ENCODE data around the gene SPR.

Gene SPR

DNA sequence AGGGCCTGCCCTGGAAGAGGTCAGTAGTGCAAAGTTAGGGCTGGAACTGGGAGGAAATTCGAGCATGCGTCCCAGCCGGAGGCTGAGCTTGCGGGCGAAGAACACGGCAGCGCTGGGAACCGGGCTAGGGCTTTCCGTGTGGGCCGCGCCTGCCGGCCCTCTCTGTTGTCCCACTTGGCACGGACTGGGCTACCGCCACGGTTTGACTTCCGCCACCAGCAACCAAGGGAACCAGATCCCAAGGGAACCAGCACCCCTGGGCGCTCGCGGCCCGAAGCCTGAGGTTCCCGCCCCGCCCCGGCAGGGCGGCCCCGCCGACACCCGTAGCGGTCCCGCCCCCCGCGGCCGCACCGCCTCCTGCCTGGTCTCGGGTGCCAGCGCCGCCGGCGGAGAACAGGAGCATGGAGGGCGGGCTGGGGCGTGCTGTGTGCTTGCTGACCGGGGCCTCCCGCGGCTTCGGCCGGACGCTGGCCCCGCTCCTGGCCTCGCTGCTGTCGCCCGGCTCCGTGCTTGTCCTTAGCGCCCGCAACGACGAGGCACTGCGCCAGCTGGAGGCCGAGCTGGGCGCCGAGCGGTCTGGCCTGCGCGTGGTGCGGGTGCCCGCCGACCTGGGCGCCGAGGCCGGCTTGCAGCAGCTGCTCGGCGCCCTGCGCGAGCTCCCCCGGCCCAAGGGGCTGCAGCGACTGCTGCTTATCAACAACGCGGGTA is at the start of gene SPR:
Gene SPR (plus strand): TSS at position 377 of the 708 bp plus-strand sequence. CDS start 25 bp downstream, at position 402.
- Histone ChIP-seq H3K4me1 (ENCODE audit: control insufficient read depth, insufficient read depth, low read length) (peaks cover 6% of the 10 kb centered on the region), H3K9me3 (ENCODE audit: control insufficient read depth, insufficient read depth, low read depth, low read length) (no peaks in the 10 kb centered on the region), H3K27ac (ENCODE audit: low read depth, low read length) (no peak within 1 kb of the TSS), H3K27me3 (ENCODE audit: control insufficient read depth, insufficient read depth, low read length) (peaks cover 83% of the 10 kb centered on the region), H3K36me3 (ENCODE audit: control insufficient read depth, insufficient read depth, low read length) (no peaks in the 10 kb centered on the region), H3K9ac (ENCODE audit: low read length) (peak within 1 kb of the TSS; percentile 18), H3K4me3 (ENCODE audit: low read depth, low read length) (peak within 1 kb of the TSS; percentile 67)

DNA sequence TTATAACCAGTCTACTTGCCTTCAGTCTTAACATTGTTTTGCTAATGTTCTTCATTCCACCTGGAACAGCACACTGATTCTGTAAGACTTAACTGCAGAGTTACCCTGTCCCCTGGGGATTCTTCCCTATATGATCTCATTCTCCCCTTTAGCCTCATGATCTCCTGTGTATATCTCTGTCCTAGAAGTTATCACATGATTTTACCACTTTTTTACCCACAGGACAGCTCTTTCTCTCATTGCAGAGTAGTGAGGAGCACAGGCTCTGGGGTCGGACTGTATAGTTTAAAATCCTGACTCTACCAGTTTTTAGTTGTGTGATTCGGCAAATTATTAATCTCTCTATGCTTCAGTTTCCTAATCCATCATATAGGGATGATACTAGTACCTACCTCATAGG is 47.1 kb upstream of the SPR start:
- no peaks in the 10 kb centered on the region for H3K4me1 ChIP-seq (ENCODE audit: control insufficient read depth, insufficient read depth, low read length)
- no peak overlapping the region for H3K9ac ChIP-seq (ENCODE audit: low read length)
- no peak overlapping the region for H3K4me3 ChIP-seq (ENCODE audit: low read depth, low read length)
- H3K36me3 ChIP-seq (ENCODE audit: control insufficient read depth, insufficient read depth, low read length): no peaks in the 10 kb centered on the region
- no peak overlapping the region for H3K27ac ChIP-seq (ENCODE audit: low read depth, low read length)
- no peaks in the 10 kb centered on the region for H3K9me3 ChIP-seq (ENCODE audit: control insufficient read depth, insufficient read depth, low read depth, low read length)
- H3K27me3 ChIP-seq (ENCODE audit: control insufficient read depth, insufficient read depth, low read length): no peaks in the 10 kb centered on the region

DNA sequence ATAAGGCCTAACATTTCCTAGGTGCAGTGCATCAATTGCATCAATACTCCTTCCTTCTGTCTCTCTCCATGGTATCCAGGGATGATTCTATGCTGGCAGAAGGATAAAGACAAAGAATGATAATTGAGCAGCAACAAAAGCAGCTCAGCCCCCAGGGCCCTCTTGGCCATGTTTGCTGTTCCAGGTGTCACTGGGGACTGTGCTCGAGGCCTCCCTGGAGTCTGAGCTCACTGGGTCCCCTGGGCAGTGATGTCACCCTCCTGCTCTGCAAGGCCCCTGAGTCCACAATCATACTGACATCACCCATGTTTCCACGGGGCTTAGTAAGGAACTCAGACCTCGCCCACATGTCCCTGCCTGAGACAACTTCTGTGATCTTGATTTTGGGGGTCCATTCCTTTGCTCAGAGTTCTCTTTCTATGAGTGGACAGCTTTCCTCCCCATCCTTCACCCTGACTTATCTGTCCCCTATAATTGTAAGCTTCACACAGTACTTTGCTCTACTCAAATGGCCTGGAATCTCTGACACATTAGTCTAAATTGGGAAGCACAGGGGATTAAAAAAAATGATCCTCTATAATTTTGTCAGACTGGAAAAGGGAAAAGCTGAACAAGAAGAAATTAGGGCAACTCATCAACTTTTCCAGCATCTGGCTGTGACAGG is 45.6 kb upstream of the SPR start:
- no peaks in the 10 kb centered on the region for H3K27me3 ChIP-seq (ENCODE audit: control insufficient read depth, insufficient read depth, low read length)
- no peak overlapping the region for H3K4me3 ChIP-seq (ENCODE audit: low read depth, low read length)

DNA sequence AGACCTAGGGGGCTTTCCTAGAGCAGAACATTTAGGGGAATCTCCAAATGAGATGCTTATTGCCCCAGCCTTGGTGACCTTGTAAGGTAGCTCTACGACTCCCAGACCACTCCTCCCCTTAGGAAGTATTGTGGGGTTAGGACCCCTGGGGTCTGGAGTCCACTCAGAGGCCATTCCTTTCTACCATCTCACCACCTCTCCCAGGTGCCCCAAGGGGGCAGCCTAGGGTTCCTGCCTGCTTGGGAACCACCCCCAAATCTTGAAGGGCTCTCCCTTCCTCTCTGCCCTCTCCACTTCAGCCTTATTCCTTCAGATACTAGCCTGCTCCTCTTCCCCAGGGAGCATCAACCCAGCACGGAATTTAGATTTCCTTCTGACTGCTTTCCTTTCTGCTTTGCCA is 43.9 kb upstream of the SPR start:
- H3K27me3 ChIP-seq (ENCODE audit: control insufficient read depth, insufficient read depth, low read length): no peaks in the 10 kb centered on the region; the same call in 1 of the 2 replicates
- no peaks in the 10 kb centered on the region for H3K36me3 ChIP-seq (ENCODE audit: control insufficient read depth, insufficient read depth, low read length)
- H3K27ac ChIP-seq (ENCODE audit: low read depth, low read length): no peak overlapping the region
- no peak overlapping the region for H3K9ac ChIP-seq (ENCODE audit: low read length)
- H3K9me3 ChIP-seq (ENCODE audit: control insufficient read depth, insufficient read depth, low read depth, low read length): no peaks in the 10 kb centered on the region
- H3K4me3 ChIP-seq (ENCODE audit: low read depth, low read length): no peak overlapping the region
- no peaks in the 10 kb centered on the region for H3K4me1 ChIP-seq (ENCODE audit: control insufficient read depth, insufficient read depth, low read length)

More for the DNA sequence above, 45.6 kb upstream of the SPR start:
- Histone ChIP-seq H3K36me3 (ENCODE audit: control insufficient read depth, insufficient read depth, low read length) (no peaks in the 10 kb centered on the region), H3K27ac (ENCODE audit: low read depth, low read length) (no peak overlapping the region), H3K4me1 (ENCODE audit: control insufficient read depth, insufficient read depth, low read length) (no peaks in the 10 kb centered on the region), H3K9ac (ENCODE audit: low read length) (no peak overlapping the region), H3K9me3 (ENCODE audit: control insufficient read depth, insufficient read depth, low read depth, low read length) (no peaks in the 10 kb centered on the region)

DNA sequence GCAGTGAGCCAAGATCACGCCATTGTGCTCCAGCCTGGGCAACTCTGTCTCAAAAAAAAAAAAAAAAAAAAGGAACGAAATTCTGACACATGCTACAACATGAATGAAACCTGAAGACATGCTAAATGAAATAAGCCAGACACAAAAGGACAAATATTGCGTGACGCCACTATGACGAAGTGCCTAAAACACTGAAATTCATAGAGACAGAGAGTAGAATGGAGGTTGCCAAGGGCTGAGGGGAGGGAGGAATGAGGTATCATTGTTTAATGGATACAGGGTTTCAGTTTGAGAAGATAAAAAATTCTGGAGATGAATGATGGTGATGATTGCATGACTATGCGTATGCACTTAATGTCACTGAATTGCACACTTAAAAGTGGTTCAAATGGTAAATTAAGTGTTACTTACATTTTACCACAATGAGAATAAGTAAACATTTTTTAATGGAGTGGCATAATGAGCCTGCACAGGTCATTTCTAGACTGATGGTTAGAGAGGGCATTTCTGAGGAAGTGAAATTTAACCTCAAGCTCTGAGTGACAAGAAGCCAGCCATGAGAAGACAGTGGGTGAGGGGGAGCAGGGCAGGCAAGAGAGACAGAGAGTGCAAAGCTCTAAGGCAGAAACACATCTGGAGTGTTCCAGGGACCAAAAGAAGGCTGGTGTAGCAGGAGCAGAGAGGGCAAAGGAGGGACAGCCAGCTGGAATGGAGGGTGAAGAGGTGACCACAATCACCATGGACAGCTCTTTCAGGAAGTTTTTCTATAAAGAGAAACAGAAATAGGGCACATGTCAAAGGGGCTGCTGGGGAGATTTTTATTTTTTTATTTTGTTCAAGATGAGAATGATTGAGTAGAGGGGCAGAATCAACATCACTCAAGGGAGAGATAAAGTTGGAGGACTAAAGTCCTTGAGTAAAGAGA is 40.8 kb upstream of the SPR start:
- Histone ChIP-seq H3K27me3 (ENCODE audit: control insufficient read depth, insufficient read depth, low read length) (no peaks in the 10 kb centered on the region; the same call in 1 of the 2 replicates), H3K27ac (ENCODE audit: low read depth, low read length) (no peak overlapping the region)

DNA sequence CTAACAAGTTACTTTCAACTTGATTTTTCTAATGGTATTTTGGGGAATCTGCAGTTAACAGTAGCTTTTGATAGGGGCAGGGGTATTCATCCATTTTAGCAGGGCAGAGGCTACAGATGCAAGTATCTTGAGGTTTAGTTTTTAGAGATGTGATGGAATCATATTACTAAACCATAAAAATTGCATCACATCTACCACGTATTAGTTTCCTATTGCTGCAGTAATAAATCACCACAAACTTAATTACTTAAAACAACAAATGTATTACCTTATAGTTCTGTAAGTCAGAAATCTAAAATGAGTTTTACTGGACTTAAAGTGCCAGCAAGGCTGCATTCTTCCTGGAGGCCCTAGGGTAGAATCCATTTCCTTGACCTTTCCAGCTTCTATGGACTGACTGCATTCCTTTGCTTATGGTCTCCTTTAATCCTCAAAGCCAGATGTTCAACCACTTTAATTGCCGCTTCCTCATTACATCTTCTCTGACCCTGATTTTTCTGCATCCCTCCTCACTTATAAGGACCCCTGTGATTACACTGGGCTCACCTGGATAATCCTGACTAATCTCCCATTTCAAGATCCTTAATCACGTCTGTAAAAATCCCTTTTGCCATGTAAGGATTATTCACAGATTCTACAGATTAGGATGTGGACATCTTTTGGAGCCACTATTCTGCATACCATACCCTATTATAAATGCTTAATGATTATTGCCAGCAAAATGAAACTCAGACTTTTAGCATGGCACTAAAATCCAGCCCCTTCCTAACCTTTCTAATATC is 39.5 kb upstream of the SPR start:
- no peak overlapping the region for H3K27ac ChIP-seq (ENCODE audit: low read depth, low read length)
- no peaks in the 10 kb centered on the region for H3K9me3 ChIP-seq (ENCODE audit: control insufficient read depth, insufficient read depth, low read depth, low read length)
- no peak overlapping the region for H3K4me3 ChIP-seq (ENCODE audit: low read depth, low read length)
- no peak overlapping the region for H3K9ac ChIP-seq (ENCODE audit: low read length)
- no peaks in the 10 kb centered on the region for H3K36me3 ChIP-seq (ENCODE audit: control insufficient read depth, insufficient read depth, low read length)
- H3K27me3 ChIP-seq (ENCODE audit: control insufficient read depth, insufficient read depth, low read length): no peaks in the 10 kb centered on the region; the same call in 1 of the 2 replicates
- 0 out of 2 replicates have a peak, but pooled peaks cover 4% of the 10 kb centered on the region for H3K4me1 ChIP-seq (ENCODE audit: control insufficient read depth, insufficient read depth, low read length)

More for the DNA sequence above, 40.8 kb upstream of the SPR start:
- no peaks in the 10 kb centered on the region for H3K9me3 ChIP-seq (ENCODE audit: control insufficient read depth, insufficient read depth, low read depth, low read length)
- H3K36me3 ChIP-seq (ENCODE audit: control insufficient read depth, insufficient read depth, low read length): no peaks in the 10 kb centered on the region
- no peak overlapping the region for H3K9ac ChIP-seq (ENCODE audit: low read length)
- no peak overlapping the region for H3K4me3 ChIP-seq (ENCODE audit: low read depth, low read length)
- 0 out of 2 replicates have a peak, but pooled peaks cover 1% of the 10 kb centered on the region for H3K4me1 ChIP-seq (ENCODE audit: control insufficient read depth, insufficient read depth, low read length)

DNA sequence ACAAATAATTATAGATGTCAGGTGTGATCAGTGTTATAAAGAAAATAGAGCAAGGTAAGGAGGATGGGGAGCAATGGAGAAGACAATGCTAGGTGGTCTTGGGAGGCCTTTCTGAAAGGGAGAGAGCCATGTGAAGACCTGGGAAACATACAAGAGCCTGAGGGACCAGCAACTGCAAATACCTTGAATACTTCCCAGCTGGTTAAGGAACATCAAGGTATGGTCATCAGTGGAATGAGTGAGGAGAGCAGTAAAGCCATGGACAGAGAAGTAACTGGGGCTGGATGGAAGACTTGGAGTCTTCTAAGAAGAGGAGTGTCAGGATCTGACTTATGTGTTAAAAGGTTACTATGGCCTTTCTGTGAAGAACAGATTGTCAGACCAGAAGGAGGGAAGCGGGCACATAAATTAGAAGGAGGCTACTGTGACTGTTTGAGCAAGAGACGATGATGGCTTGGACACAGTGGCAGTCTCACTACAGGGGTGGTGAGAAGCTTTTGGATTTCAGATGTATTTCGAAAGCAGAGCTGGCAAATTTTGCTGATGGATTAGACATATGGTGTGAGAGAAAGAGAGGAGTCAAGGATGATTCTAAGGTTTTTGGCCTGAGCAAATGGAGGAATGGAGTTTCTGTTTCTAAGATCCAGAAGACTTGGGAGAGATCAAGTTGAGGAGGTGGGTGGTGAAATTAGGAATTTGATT is 38.6 kb upstream of the SPR start:
- Histone ChIP-seq H3K27me3 (ENCODE audit: control insufficient read depth, insufficient read depth, low read length) (no peaks in the 10 kb centered on the region; the same call in 1 of the 2 replicates), H3K9ac (ENCODE audit: low read length) (no peak overlapping the region), H3K27ac (ENCODE audit: low read depth, low read length) (no peak overlapping the region), H3K36me3 (ENCODE audit: control insufficient read depth, insufficient read depth, low read length) (no peaks in the 10 kb centered on the region), H3K4me1 (ENCODE audit: control insufficient read depth, insufficient read depth, low read length) (0 out of 2 replicates have a peak, but pooled peaks cover 4% of the 10 kb centered on the region), H3K4me3 (ENCODE audit: low read depth, low read length) (no peak overlapping the region), H3K9me3 (ENCODE audit: control insufficient read depth, insufficient read depth, low read depth, low read length) (no peaks in the 10 kb centered on the region)

DNA sequence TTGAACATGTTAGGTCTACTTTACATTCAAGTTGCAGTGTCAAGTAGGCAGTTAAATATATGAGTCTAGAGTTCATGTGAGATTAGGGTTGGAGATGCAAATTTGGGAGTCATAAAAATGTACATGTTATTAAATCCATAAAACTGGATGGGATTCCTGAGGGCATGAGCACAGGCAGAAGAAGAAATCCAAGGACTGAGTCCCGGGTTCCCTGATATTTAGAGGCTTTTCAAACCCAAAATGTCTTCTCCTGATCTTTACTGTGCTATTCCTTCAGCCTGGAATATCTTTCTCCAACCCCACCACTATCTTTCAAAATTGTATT is 38.1 kb upstream of the SPR start:
- Histone ChIP-seq H3K27ac (ENCODE audit: low read depth, low read length) (no peak overlapping the region), H3K9me3 (ENCODE audit: control insufficient read depth, insufficient read depth, low read depth, low read length) (no peaks in the 10 kb centered on the region), H3K36me3 (ENCODE audit: control insufficient read depth, insufficient read depth, low read length) (no peaks in the 10 kb centered on the region), H3K4me3 (ENCODE audit: low read depth, low read length) (no peak overlapping the region), H3K9ac (ENCODE audit: low read length) (no peak overlapping the region), H3K4me1 (ENCODE audit: control insufficient read depth, insufficient read depth, low read length) (0 out of 2 replicates have a peak, but pooled peaks cover 4% of the 10 kb centered on the region), H3K27me3 (ENCODE audit: control insufficient read depth, insufficient read depth, low read length) (no peaks in the 10 kb centered on the region; the same call in 1 of the 2 replicates)

DNA sequence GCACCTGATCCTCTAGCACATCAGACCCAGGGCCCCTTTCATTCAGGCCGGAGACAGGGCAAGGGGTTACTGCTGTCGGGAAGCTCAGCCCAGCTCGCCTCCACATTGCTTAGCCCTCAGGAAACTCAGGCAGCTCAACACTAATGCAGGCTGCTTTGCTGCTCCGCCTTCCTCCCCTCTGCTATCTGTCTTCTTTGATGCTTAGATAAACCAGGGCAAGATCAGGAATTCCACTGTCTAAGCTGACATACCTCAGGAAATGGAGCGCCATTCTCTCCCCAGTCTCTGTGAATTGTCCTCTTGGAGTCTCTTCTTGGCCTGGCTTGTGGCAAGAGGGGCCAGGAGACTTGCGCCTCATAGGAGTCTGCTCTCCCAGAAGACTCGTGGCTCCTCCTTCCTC is 35.9 kb upstream of the SPR start:
- Histone ChIP-seq H3K4me3 (ENCODE audit: low read depth, low read length) (no peak overlapping the region), H3K9me3 (ENCODE audit: control insufficient read depth, insufficient read depth, low read depth, low read length) (no peaks in the 10 kb centered on the region), H3K4me1 (ENCODE audit: control insufficient read depth, insufficient read depth, low read length) (0 out of 2 replicates have a peak, but pooled peaks cover 4% of the 10 kb centered on the region), H3K27ac (ENCODE audit: low read depth, low read length) (no peak overlapping the region), H3K27me3 (ENCODE audit: control insufficient read depth, insufficient read depth, low read length) (no peaks in the 10 kb centered on the region; the same call in 1 of the 2 replicates), H3K36me3 (ENCODE audit: control insufficient read depth, insufficient read depth, low read length) (no peaks in the 10 kb centered on the region), H3K9ac (ENCODE audit: low read length) (no peak overlapping the region)

DNA sequence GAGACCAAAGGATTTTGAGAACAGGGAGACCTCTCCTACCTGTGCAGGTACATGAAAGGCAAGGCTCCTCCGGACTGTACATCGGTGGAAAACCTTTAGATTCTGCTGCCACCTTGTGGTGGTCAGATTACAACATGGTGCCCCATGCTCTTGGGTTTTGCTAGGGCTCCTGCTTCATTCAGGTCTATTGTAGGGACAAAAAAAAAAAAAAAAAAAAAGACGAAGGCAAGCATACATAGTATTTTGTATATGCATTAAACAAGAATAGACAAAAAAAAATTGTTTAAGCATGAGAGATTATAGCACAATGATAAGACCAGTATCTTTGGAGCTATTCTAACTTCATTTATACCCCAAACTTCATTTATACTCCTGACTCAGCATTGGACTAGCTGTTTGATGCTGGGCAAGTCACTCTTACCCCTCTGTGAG is 27.4 kb upstream of the SPR start:
- H3K36me3 ChIP-seq (ENCODE audit: control insufficient read depth, insufficient read depth, low read length): no peaks in the 10 kb centered on the region
- no peak overlapping the region for H3K9ac ChIP-seq (ENCODE audit: low read length)
- H3K27ac ChIP-seq (ENCODE audit: low read depth, low read length): no peak overlapping the region
- H3K4me1 ChIP-seq (ENCODE audit: control insufficient read depth, insufficient read depth, low read length): peaks cover 12% of the 10 kb centered on the region
- no peak overlapping the region for H3K4me3 ChIP-seq (ENCODE audit: low read depth, low read length)
- H3K27me3 ChIP-seq (ENCODE audit: control insufficient read depth, insufficient read depth, low read length): peaks cover 18% of the 10 kb centered on the region
- H3K9me3 ChIP-seq (ENCODE audit: control insufficient read depth, insufficient read depth, low read depth, low read length): no peaks in the 10 kb centered on the region

Data from HUES6 (cell line).